SK-N-SH treated with all-trans-retinoic acid at 6 μM for 48 hours (cell line): ENCODE data around the gene SCPEP1.

Experiments used
- POU6F1 ChIP-seq: fragments of 250-450 bp; sonication (Bioruptor Pico); IDR thresholded peaks from 2 replicates; pipeline ENCODE4 v1.8.0; 2021; ENCODE audit warnings: low read depth, mild to moderate bottlenecking, moderate library complexity, borderline replicate concordance
- ZFP30 ChIP-seq: fragments of 450-650 bp; formaldehyde crosslinking; IDR thresholded peaks from 2 replicates; pipeline ENCODE4 v1.5.0; 2022; ENCODE audit warnings: mild to moderate bottlenecking, moderate library complexity
- ZNF70 ChIP-seq: fragments of 450-650 bp; formaldehyde crosslinking; IDR thresholded peaks from 2 replicates; pipeline ENCODE4 v1.5.0; 2020; ENCODE audit warnings: mild to moderate bottlenecking, moderate library complexity
- TF ChIP-seq, protein P1 (sequence below): fragments of 250-450 bp; sonication (Bioruptor Pico); IDR thresholded peaks from 2 replicates; pipeline ENCODE4 v1.5.1; 2020; ENCODE audit warnings: low read depth, mild to moderate bottlenecking, moderate library complexity
- TF ChIP-seq, protein P2 (sequence below): fragments of 250-450 bp; sonication (Bioruptor Pico); IDR thresholded peaks from 2 replicates; pipeline ENCODE4 v1.8.0; 2020; ENCODE audit warnings: mild to moderate bottlenecking, moderate library complexity, borderline replicate concordance
- TF ChIP-seq, protein P3 (sequence below): fragments of 250-450 bp; sonication (Bioruptor Pico); IDR thresholded peaks from 2 replicates; pipeline ENCODE4 v1.5.0; 2020; ENCODE audit warnings: mild to moderate bottlenecking, moderate library complexity

GRCh38 chr17:56988901-56989572 is 11.1 kb downstream of the SCPEP1 start:
- TF ChIP-seq, protein P1, sequence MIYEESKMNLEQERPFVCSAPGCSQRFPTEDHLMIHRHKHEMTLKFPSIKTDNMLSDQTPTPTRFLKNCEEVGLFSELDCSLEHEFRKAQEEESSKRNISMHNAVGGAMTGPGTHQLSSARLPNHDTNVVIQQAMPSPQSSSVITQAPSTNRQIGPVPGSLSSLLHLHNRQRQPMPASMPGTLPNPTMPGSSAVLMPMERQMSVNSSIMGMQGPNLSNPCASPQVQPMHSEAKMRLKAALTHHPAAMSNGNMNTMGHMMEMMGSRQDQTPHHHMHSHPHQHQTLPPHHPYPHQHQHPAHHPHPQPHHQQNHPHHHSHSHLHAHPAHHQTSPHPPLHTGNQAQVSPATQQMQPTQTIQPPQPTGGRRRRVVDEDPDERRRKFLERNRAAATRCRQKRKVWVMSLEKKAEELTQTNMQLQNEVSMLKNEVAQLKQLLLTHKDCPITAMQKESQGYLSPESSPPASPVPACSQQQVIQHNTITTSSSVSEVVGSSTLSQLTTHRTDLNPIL (CRISPR knock-in tag), result no peak
- TF ChIP-seq, protein P2, sequence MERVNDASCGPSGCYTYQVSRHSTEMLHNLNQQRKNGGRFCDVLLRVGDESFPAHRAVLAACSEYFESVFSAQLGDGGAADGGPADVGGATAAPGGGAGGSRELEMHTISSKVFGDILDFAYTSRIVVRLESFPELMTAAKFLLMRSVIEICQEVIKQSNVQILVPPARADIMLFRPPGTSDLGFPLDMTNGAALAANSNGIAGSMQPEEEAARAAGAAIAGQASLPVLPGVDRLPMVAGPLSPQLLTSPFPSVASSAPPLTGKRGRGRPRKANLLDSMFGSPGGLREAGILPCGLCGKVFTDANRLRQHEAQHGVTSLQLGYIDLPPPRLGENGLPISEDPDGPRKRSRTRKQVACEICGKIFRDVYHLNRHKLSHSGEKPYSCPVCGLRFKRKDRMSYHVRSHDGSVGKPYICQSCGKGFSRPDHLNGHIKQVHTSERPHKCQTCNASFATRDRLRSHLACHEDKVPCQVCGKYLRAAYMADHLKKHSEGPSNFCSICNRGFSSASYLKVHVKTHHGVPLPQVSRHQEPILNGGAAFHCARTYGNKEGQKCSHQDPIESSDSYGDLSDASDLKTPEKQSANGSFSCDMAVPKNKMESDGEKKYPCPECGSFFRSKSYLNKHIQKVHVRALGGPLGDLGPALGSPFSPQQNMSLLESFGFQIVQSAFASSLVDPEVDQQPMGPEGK (CRISPR knock-in tag), result no peak
- TF ChIP-seq POU6F1 (CRISPR knock-in tag) (no peak), ZNF70 (no peak), ZFP30 (no peak)
- TF ChIP-seq, protein P3, sequence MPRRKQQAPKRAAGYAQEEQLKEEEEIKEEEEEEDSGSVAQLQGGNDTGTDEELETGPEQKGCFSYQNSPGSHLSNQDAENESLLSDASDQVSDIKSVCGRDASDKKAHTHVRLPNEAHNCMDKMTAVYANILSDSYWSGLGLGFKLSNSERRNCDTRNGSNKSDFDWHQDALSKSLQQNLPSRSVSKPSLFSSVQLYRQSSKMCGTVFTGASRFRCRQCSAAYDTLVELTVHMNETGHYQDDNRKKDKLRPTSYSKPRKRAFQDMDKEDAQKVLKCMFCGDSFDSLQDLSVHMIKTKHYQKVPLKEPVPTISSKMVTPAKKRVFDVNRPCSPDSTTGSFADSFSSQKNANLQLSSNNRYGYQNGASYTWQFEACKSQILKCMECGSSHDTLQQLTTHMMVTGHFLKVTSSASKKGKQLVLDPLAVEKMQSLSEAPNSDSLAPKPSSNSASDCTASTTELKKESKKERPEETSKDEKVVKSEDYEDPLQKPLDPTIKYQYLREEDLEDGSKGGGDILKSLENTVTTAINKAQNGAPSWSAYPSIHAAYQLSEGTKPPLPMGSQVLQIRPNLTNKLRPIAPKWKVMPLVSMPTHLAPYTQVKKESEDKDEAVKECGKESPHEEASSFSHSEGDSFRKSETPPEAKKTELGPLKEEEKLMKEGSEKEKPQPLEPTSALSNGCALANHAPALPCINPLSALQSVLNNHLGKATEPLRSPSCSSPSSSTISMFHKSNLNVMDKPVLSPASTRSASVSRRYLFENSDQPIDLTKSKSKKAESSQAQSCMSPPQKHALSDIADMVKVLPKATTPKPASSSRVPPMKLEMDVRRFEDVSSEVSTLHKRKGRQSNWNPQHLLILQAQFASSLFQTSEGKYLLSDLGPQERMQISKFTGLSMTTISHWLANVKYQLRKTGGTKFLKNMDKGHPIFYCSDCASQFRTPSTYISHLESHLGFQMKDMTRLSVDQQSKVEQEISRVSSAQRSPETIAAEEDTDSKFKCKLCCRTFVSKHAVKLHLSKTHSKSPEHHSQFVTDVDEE (CRISPR knock-in tag), result no peak
